HUES48 (cell line): ENCODE results near the gene MDP1.

Experiments used
- H3K27ac ChIP-seq: one replicate; pipeline ENCODE4 v1.7.0; 2013; ENCODE audit warnings: low read depth, low read length, inconsistent platforms
- H3K27me3 ChIP-seq: 2 replicates; pipeline ENCODE4 v1.6.1; 2013; ENCODE audit warnings: mild to moderate bottlenecking, low read length; ENCODE audit not compliant: control insufficient read depth, insufficient read depth
- H3K36me3 ChIP-seq: 2 replicates; pipeline ENCODE4 v1.6.1; 2013; ENCODE audit warnings: low read length; ENCODE audit not compliant: control insufficient read depth, insufficient read depth
- H3K4me1 ChIP-seq: 2 replicates; pipeline ENCODE4 v1.6.1; 2013; ENCODE audit warnings: mild to moderate bottlenecking, low read length; ENCODE audit not compliant: control insufficient read depth, insufficient read depth
- H3K4me3 ChIP-seq: 2 replicates; pipeline ENCODE4 v1.5.1; 2013; ENCODE audit warnings: mild to moderate bottlenecking, low read depth, low read length
- H3K9ac ChIP-seq: 2 replicates; pipeline ENCODE4 v1.6.1; 2013; ENCODE audit warnings: mild to moderate bottlenecking, low read depth, low read length, moderate library complexity
- H3K9me3 ChIP-seq: 2 replicates; pipeline ENCODE4 v1.6.1; 2013; ENCODE audit warnings: low read length; ENCODE audit not compliant: control insufficient read depth, insufficient read depth

The MDP1 gene

GRCh38 chr14:24215495-24216344 is at the start of gene MDP1:
MDP1 (minus strand) TSS chr14:24216066; CDS start chr14:24215955, 111 bp downstream.
- Histone ChIP-seq H3K27me3 (no peaks in the 10 kb centered on the region), H3K9ac (peak within 1 kb of the TSS; percentile 76), H3K36me3 (peaks cover 27% of the 10 kb centered on the region), H3K9me3 (no peaks in the 10 kb centered on the region), H3K4me3 (peak within 1 kb of the TSS; percentile 97), H3K4me1 (peaks cover 5% of the 10 kb centered on the region), H3K27ac (peak within 1 kb of the TSS; percentile 88)

- Histone ChIP-seq H3K27ac (no peak overlapping the region), H3K4me3 (no peak overlapping the region), H3K27me3 (no peaks in the 10 kb centered on the region), H3K4me1 (no peaks in the 10 kb centered on the region), H3K9ac (no peak overlapping the region), H3K36me3 (peaks cover 9% of the 10 kb centered on the region), H3K9me3 (no peaks in the 10 kb centered on the region)
Observed at GRCh38 chr14:24264298-24264697, 48.4 kb upstream of the MDP1 start.

DNA sequence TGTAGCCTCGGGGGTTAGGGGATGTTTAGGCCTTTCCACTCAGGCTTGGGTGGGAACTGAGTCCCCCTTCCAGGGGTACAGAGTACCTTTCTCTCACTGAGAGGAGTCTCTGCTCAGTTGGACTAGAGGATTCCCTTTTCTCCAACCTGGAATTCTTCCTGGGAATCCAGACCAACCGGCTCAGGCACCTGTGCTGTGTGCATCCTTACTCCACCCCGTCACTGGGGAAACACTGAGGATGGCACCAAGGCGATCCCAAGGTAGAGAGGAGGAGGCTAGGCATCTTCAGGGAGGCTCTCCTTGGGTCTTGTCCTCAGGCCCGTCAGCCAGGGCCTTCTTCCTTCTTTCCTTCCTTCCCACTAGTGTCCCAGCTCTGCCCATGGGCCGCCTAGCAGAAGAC is 48.0 kb upstream of the MDP1 start:
- Histone ChIP-seq H3K36me3 (peaks cover 9% of the 10 kb centered on the region), H3K9ac (no peak overlapping the region), H3K27me3 (no peaks in the 10 kb centered on the region), H3K9me3 (no peaks in the 10 kb centered on the region), H3K4me3 (no peak overlapping the region), H3K27ac (no peak overlapping the region), H3K4me1 (no peaks in the 10 kb centered on the region)

GRCh38 chr14:24262821-24263733 is 47.2 kb upstream of the MDP1 start, which contains the start of gene TGM1:
TGM1 (minus strand) TSS chr14:24263177; CDS start chr14:24262352, 825 bp downstream.
- Histone ChIP-seq H3K9ac (no peak within 1 kb of the TSS), H3K4me1 (no peaks in the 10 kb centered on the region), H3K27ac (no peak within 1 kb of the TSS), H3K9me3 (no peaks in the 10 kb centered on the region), H3K27me3 (no peaks in the 10 kb centered on the region), H3K36me3 (peaks cover 9% of the 10 kb centered on the region; the same call in 1 of the 2 replicates), H3K4me3 (no peak within 1 kb of the TSS)

DNA sequence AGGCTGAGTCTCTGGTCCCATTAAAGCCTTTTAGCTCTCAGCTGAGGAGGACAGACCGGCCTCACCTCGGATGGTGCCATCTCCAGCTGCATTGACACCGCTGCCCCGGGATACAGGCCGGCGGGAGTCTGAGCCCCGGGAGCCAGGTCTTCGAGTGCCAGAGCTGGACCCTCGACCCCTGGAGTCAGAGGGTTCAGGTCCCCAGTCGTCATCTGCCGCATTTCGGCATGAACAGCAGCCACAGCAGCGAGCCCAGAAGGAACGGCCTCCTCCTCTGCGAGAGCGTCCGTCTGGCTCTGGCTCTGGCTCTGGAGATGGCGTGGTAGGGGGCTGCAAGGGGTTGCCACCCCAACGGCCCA is 46.1 kb upstream of the MDP1 start:
- H3K27ac ChIP-seq, result no peak overlapping the region
- H3K9ac ChIP-seq, result no peak overlapping the region
- peaks cover 6% of the 10 kb centered on the region; the same call in 1 of the 2 replicates for H3K36me3 ChIP-seq
- no peaks in the 10 kb centered on the region for H3K4me1 ChIP-seq
- H3K4me3 ChIP-seq, result no peak overlapping the region
- no peaks in the 10 kb centered on the region for H3K27me3 ChIP-seq
- no peaks in the 10 kb centered on the region for H3K9me3 ChIP-seq

DNA sequence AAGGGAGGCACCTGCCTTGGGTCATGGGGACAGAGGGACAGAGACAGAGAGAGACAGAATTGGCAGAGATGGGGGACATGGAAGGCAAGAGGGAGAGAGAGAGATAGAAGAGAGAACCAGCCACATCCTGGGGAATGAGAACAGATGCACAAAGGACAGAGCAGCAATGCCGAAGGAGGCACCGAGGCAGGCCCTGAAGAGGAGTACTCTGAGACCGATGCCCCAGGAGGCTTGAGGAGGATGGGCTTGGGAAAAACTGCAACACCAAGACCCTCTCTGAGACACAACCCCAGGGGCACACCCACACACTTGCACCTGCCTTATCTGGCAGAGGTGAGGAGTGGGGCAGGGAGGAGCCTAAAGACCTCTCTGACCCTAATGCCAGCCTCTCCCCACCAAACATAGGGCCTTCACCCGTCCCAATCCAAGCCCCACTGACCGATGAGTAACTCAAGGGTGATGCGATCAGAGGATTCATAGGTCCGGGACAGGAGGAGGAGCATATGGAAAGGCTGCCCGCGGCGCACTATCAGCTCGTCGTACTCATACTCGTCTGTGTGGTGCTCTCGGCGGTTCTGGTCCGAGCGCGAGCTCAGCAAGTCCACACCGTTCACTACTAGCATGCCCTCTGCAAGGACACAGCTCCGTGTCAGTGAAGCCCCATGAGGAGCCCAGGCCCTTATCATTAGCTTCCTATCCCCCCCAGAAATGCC is 45.5 kb upstream of the MDP1 start:
- peaks cover 3% of the 10 kb centered on the region; the same call in 1 of the 2 replicates for H3K36me3 ChIP-seq
- H3K9me3 ChIP-seq, result no peaks in the 10 kb centered on the region
- no peak overlapping the region for H3K27ac ChIP-seq
- H3K9ac ChIP-seq, result no peak overlapping the region
- H3K27me3 ChIP-seq, result no peaks in the 10 kb centered on the region
- H3K4me1 ChIP-seq, result no peaks in the 10 kb centered on the region
- H3K4me3 ChIP-seq, result no peak overlapping the region

DNA sequence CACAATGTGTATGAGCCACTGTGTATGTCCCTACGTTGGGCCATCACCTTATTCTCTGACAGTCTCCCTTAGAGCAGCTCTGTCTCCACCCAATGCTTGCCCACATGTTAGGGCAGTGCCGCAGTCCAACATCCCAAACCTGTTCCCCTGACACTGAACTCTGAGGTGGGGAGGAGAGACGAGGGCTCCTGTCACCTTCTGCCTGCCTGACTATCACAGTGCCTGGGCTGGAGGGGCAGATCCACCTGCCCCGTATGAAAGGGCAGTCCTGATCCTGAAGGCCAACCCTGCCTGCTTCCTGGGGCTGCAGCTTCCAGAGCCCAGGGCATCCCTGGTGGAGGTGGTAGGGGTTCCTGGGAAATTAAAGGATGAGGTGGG is 44.9 kb upstream of the MDP1 start:
- Histone ChIP-seq H3K4me1 (no peaks in the 10 kb centered on the region), H3K9me3 (no peaks in the 10 kb centered on the region), H3K27me3 (no peaks in the 10 kb centered on the region), H3K4me3 (no peak overlapping the region), H3K27ac (no peak overlapping the region), H3K9ac (no peak overlapping the region), H3K36me3 (no peaks in the 10 kb centered on the region)

GRCh38 chr14:24260026-24260779 is 44.3 kb upstream of the MDP1 start:
- Histone ChIP-seq H3K27ac (no peak overlapping the region), H3K4me1 (no peaks in the 10 kb centered on the region), H3K9me3 (no peaks in the 10 kb centered on the region), H3K9ac (no peak overlapping the region), H3K4me3 (no peak overlapping the region), H3K36me3 (no peaks in the 10 kb centered on the region), H3K27me3 (no peaks in the 10 kb centered on the region)

- Histone ChIP-seq H3K27ac (no peak overlapping the region), H3K4me3 (no peak overlapping the region), H3K4me1 (no peaks in the 10 kb centered on the region)
Observed at GRCh38 chr14:24259282-24260025, 43.6 kb upstream of the MDP1 start.

More at GRCh38 chr14:24259282-24260025, 43.6 kb upstream of the MDP1 start:
- Histone ChIP-seq H3K27me3 (no peaks in the 10 kb centered on the region), H3K36me3 (no peaks in the 10 kb centered on the region), H3K9me3 (no peaks in the 10 kb centered on the region), H3K9ac (no peak overlapping the region)
